ENCODE data around the gene NCKAP1.

NCKAP1 gene, protein sequence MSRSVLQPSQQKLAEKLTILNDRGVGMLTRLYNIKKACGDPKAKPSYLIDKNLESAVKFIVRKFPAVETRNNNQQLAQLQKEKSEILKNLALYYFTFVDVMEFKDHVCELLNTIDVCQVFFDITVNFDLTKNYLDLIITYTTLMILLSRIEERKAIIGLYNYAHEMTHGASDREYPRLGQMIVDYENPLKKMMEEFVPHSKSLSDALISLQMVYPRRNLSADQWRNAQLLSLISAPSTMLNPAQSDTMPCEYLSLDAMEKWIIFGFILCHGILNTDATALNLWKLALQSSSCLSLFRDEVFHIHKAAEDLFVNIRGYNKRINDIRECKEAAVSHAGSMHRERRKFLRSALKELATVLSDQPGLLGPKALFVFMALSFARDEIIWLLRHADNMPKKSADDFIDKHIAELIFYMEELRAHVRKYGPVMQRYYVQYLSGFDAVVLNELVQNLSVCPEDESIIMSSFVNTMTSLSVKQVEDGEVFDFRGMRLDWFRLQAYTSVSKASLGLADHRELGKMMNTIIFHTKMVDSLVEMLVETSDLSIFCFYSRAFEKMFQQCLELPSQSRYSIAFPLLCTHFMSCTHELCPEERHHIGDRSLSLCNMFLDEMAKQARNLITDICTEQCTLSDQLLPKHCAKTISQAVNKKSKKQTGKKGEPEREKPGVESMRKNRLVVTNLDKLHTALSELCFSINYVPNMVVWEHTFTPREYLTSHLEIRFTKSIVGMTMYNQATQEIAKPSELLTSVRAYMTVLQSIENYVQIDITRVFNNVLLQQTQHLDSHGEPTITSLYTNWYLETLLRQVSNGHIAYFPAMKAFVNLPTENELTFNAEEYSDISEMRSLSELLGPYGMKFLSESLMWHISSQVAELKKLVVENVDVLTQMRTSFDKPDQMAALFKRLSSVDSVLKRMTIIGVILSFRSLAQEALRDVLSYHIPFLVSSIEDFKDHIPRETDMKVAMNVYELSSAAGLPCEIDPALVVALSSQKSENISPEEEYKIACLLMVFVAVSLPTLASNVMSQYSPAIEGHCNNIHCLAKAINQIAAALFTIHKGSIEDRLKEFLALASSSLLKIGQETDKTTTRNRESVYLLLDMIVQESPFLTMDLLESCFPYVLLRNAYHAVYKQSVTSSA

DNA sequence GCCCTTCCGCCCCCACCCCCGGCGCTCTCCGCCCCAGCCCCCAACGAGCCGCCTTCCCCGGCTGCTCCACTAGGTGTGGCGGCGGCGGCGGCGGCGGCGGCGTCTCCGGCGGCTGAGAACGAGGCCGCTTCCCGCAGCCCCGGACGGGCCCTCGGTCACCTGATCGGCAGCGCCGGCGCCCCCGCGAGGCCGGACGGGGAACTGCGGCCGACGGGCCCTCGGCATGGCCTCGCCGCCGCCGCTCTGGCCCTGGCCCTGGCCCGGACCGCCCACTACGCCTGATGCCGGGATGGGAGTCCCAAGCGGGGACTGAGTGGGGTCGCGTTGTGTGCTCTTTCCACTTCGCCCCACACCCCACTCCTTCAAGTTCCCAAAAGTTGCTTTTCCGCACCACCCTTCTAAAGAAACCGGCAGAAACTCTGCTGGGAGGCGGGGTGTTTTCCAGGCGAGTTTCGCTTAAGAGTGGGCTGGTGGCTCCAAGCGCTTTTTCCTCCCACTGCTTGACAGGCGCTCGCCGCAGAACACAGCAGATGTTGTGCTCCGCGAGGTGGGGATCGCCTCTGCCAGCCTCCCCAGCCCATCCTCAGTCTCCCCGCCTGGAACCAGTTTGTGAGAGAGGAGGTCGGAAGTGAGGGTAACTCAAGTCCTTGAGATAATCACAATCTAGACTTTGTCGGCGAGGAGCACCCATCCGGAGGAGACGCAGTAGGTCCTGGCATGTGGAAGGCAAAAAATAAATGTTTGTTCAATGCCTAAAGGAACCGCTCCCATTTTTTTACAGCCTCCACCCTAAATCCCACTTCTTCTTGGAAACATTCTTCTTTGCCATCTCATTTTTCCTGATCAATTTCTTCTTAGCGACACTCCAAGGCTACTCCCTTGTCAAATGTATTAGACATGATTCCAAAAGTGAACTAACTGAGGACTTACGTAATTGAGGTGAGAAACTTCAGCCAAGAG lies at the start of gene NCKAP1:
Gene NCKAP1 (minus strand): TSS at position 117 of the 960 bp plus-strand sequence. CDS start 358 bp downstream, outside the sequence.
- TF ChIP-seq, protein P1, sequence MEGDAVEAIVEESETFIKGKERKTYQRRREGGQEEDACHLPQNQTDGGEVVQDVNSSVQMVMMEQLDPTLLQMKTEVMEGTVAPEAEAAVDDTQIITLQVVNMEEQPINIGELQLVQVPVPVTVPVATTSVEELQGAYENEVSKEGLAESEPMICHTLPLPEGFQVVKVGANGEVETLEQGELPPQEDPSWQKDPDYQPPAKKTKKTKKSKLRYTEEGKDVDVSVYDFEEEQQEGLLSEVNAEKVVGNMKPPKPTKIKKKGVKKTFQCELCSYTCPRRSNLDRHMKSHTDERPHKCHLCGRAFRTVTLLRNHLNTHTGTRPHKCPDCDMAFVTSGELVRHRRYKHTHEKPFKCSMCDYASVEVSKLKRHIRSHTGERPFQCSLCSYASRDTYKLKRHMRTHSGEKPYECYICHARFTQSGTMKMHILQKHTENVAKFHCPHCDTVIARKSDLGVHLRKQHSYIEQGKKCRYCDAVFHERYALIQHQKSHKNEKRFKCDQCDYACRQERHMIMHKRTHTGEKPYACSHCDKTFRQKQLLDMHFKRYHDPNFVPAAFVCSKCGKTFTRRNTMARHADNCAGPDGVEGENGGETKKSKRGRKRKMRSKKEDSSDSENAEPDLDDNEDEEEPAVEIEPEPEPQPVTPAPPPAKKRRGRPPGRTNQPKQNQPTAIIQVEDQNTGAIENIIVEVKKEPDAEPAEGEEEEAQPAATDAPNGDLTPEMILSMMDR (IDR thresholded peaks at IDR 0.05; ENCODE audit: insufficient read depth, low read depth, low read length, missing control alignments): peak; percentile 79
- DNase-seq (ENCODE audit: low read depth): peak; percentile 87
- H3K4me3 ChIP-seq (ENCODE audit: low read depth, low read length): peak within 1 kb of the TSS; percentile 68

DNA sequence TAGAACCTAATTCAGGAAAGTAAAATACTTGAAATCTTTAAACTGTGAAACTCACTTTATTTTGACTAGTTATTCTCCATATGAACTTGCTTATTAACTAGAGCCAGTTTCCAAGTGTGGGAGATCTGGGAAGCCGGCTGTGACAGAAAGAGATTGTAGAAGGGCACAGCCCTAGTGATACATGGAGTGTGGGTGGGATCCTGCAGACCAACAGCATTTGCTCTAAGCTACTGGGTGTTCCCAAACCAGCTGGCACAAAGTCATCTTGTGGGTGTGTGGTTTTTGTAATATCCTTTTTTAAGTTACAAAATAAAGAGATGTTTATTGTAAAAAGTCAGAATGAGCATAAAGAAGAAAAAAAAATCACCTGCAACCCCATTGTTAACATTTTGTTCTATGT lies 43.7 kb upstream of the NCKAP1 start:
- TF ChIP-seq, protein P1 (IDR thresholded peaks at IDR 0.05; ENCODE audit: insufficient read depth, low read depth, low read length, missing control alignments): no peak
- no peak overlapping the region for H3K4me3 ChIP-seq (ENCODE audit: low read depth, low read length)
- DNase-seq (ENCODE audit: low read depth): no peak

DNA sequence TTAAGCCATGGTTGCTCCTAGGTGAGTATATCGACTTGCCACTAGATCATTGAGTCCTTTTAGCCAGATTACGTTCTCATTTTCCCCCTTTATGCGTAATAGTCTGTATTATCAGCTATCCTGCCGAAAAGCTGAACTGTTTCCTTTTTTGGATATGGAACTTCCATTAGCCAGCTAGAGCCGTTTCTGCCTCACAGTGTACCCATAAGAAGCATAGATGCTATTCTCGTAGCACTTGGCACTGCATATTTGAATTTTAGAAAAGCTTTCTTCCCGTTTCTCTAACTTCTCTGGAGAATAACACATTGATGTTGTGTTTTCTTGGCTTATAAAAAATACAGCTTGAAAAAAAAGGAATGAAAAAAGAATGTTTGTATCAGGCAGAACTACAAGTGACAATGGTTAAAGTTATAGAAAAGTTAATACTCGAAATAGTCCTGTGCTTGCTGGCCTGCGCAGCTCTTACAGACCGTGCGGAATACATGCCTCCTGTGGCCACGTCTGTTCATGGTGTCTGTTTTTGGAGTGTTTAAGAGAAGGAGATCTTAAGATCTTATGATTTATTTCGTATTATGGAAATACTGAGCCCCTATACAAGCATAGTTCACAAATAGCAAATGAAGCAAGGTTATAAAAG lies 41.0 kb upstream of the NCKAP1 start:
- DNase-seq (ENCODE audit: low read depth): no peak

DNA sequence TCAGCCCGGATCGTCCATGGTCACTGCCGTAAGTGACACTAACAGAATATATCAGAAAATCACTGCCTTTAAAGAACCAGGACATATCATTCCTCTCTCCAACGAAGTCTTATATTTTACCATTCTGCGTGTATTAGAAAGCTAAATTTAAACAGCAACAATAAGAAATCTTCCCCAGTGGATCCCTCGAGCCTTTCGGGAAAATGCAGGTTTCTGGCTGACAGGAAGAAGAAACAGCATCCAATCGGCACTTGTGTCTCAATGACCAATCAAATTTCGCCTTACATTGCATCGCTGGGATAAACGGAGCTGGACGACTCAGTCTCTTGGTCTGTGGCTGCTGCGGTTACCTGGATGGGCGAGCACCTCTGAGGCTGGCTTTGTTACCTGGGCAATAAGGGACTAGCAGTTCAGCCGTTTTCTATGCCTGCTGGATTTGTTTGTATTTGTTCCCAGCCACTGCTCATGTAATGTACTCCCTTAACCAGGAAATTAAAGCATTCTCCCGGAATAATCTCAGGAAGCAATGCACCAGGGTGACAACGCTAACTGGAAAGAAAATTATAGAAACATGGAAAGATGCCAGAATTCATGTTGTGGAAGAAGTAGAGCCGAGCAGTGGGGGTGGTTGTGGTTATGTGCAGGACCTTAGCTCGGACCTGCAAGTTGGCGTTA lies 40.3 kb upstream of the NCKAP1 start, which contains the start of gene DUSP19:
Gene DUSP19 (plus strand): TSS at position 284 of the 675 bp plus-strand sequence. CDS start 187 bp downstream, at position 471.
- peak; percentile 90 for DNase-seq (ENCODE audit: low read depth)
- peak within 1 kb of the TSS; percentile 85 for H3K4me3 ChIP-seq (ENCODE audit: low read depth, low read length)
- TF ChIP-seq, protein P1 (IDR thresholded peaks at IDR 0.05; ENCODE audit: insufficient read depth, low read depth, low read length, missing control alignments): no peak

More for the DNA sequence above, 41.0 kb upstream of the NCKAP1 start:
- H3K4me3 ChIP-seq (ENCODE audit: low read depth, low read length): peak overlapping the region; percentile 85
- TF ChIP-seq, protein P1 (IDR thresholded peaks at IDR 0.05; ENCODE audit: insufficient read depth, low read depth, low read length, missing control alignments): no peak

DNA sequence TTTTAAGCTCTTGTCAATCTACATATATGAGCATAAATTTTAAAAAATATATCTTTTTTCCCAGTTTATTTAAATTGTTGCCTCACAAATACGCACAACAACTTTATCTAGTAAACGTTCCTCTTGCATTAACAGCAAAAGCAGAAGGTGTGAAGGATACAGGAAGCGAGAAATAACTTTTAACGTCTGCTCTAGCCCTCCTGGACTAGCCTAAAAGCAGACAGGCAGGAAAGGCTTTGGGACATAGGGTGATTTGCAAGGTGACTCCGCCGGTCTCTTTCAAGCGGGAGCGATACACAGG lies 39.9 kb upstream of the NCKAP1 start:
- TF ChIP-seq, protein P1 (IDR thresholded peaks at IDR 0.05; ENCODE audit: insufficient read depth, low read depth, low read length, missing control alignments): no peak
- no peak for DNase-seq (ENCODE audit: low read depth)
- peak overlapping the region; percentile 85 for H3K4me3 ChIP-seq (ENCODE audit: low read depth, low read length)

All from GM12865 (cell line).